AG04450 (cell line): ENCODE measurements around the gene MSI2. TPM values are rescaled to one million over a fixed set of nuclear protein-coding genes. Genes with fewer than 3 reads are reported as not detected.

ENCODE experiments used
- CTCF ChIA-PET: fragments of 300-600, 350-600 bp; formaldehyde crosslinking; extraction: SDS; loops from one replicate; lab custom pipeline; 2022; ENCODE audit warnings: antibody characterized with exemption, inconsistent platforms; lab: Charles Lee
- POLR2A ChIA-PET: fragments of 350-600 bp; formaldehyde crosslinking; extraction: SDS; loops from one replicate; lab custom pipeline; 2021; ENCODE audit warnings: antibody characterized with exemption, inconsistent platforms; lab: Yijun Ruan, JAX
- DNase-seq: peaks from one replicate; pipeline ENCODE4 v3.0.0-alpha.2; 2011; ENCODE audit warnings: low read depth, low spot score
- H3K27ac ChIP-seq: one replicate; pipeline ENCODE4 v1.5.1; 2012; ENCODE audit warnings: low read depth, low read length, control low read depth
- H3K27me3 ChIP-seq: one replicate; pipeline ENCODE4 v1.6.0; 2012; ENCODE audit warnings: low read length; ENCODE audit not compliant: control insufficient read depth, insufficient read depth
- H3K4me3 ChIP-seq: 2 replicates; pipeline ENCODE4 v1.5.1; 2011; ENCODE audit warnings: mild to moderate bottlenecking, low read depth, low read length, control low read depth
- H3K9me3 ChIP-seq: 2 replicates; pipeline ENCODE4 v1.5.1; 2012; ENCODE audit warnings: low read length; ENCODE audit not compliant: control insufficient read depth, insufficient read depth
- CTCF ChIP-seq: IDR thresholded peaks from 2 replicates; pipeline ENCODE4 v1.5.1; 2011; ENCODE audit warnings: low read depth, low read length, control low read depth, inconsistent platforms
- polyA plus RNA-seq: library from polyadenylated mRNA; depleted of rRNA; stranded (reverse); fragments of >200 nt; gene quantifications from 2 replicates; pipeline ENCODE4 v1.2.3, GENCODE V29; 2011

The MSI2 gene
- polyA plus RNA-seq, 1 experiment: 26.2 TPM

- ChIA-PET POLR2A (no interaction called here), CTCF (interaction anchor here (1.0 to 1.3 kb wide), 2 partner anchors 213 to 288 kb away, joined by 3 read pairs; no protein-coding TSS in a partner anchor)
- TF ChIP-seq CTCF: no peak
- H3K9me3 ChIP-seq: peaks cover 14% of the 10 kb centered on the region
- no peak overlapping the region for H3K27ac ChIP-seq
- no peak for DNase-seq
- no peaks in the 10 kb centered on the region for H3K27me3 ChIP-seq
- H3K4me3 ChIP-seq: no peak overlapping the region
Observed at GRCh38 chr17:57384219-57384618, 127.9 kb downstream of the MSI2 start.

- POLR2A ChIA-PET: no interaction called here
- no peak for TF ChIP-seq CTCF
Observed at GRCh38 chr17:57385975-57386374, 129.7 kb downstream of the MSI2 start.

GRCh38 chr17:57387575-57387974, 131.3 kb downstream of the MSI2 start:
- Histone ChIP-seq H3K4me3 (no peak overlapping the region), H3K27me3 (no peaks in the 10 kb centered on the region), H3K27ac (no peak overlapping the region), H3K9me3 (peaks cover 14% of the 10 kb centered on the region; the same call in 1 of the 2 replicates)
- ChIA-PET CTCF (no interaction called here), POLR2A (no interaction called here)
- no peak for DNase-seq
- TF ChIP-seq CTCF: no peak

More at GRCh38 chr17:57385975-57386374, 129.7 kb downstream of the MSI2 start:
- H3K4me3 ChIP-seq: no peak overlapping the region
- peaks cover 14% of the 10 kb centered on the region; the same call in 1 of the 2 replicates for H3K9me3 ChIP-seq
- no peak for DNase-seq
- CTCF ChIA-PET: interaction anchor here (0.8 kb wide), 1 partner anchor 212 kb away, joined by 3 read pairs; no protein-coding TSS in a partner anchor
- no peaks in the 10 kb centered on the region for H3K27me3 ChIP-seq
- H3K27ac ChIP-seq: no peak overlapping the region

GRCh38 chr17:57388131-57388725, 131.9 kb downstream of the MSI2 start:
- H3K27ac ChIP-seq: no peak overlapping the region
- H3K9me3 ChIP-seq: peaks cover 14% of the 10 kb centered on the region; the same call in 1 of the 2 replicates
- H3K27me3 ChIP-seq: no peaks in the 10 kb centered on the region
- TF ChIP-seq CTCF: no peak
- CTCF ChIA-PET: no interaction called here
- no peak overlapping the region for H3K4me3 ChIP-seq
- POLR2A ChIA-PET: no interaction called here
- no peak for DNase-seq

- DNase-seq: no peak
- no peak for TF ChIP-seq CTCF
- Histone ChIP-seq H3K9me3 (peaks cover 17% of the 10 kb centered on the region; the same call in 1 of the 2 replicates), H3K27ac (no peak overlapping the region), H3K4me3 (no peak overlapping the region), H3K27me3 (no peaks in the 10 kb centered on the region)
- ChIA-PET POLR2A (no interaction called here), CTCF (interaction anchor here (0.5 kb wide), 1 partner anchor 360 kb away, joined by 3 read pairs; no protein-coding TSS in a partner anchor)
Observed at GRCh38 chr17:57389473-57389872, 133.2 kb downstream of the MSI2 start.
